Loucy (cell line): ENCODE data around the gene CTXN3.

Source experiments
- EZH2phosphoT487 ChIP-seq: fragments of 200-600 bp; IDR thresholded peaks from 2 replicates; pipeline ENCODE4 v1.6.1; 2018; ENCODE audit warnings: antibody characterized with exemption, mild to moderate bottlenecking, moderate library complexity, borderline replicate concordance
- TF ChIP-seq, protein P1 (sequence below): fragments of 200-600 bp; sonication (generic); conservative IDR thresholded peaks from 2 replicates; pipeline ENCODE4 v1.5.1; 2014; ENCODE audit warnings: mild to moderate bottlenecking, antibody characterized with exemption, low read length

DNA sequence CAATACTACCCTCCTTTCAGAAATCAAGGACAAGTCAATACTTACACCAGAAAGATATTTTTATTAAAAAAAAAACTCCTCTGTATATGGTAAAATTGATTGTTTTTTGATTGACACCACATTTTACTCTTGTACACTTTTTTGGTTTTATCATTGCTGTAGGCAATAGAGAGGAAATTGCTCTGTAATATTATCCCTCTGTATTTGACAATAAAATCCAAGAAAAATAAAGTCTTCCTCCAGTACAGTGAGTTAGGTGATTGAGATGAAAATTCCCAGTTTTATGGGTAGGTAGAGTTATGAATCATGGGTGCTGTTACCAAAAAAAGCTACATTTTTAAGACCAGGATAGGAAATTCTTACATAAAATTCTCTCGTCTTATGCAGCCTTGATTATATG, 31.7 kb downstream of the CTXN3 start:
- TF ChIP-seq, protein P1, sequence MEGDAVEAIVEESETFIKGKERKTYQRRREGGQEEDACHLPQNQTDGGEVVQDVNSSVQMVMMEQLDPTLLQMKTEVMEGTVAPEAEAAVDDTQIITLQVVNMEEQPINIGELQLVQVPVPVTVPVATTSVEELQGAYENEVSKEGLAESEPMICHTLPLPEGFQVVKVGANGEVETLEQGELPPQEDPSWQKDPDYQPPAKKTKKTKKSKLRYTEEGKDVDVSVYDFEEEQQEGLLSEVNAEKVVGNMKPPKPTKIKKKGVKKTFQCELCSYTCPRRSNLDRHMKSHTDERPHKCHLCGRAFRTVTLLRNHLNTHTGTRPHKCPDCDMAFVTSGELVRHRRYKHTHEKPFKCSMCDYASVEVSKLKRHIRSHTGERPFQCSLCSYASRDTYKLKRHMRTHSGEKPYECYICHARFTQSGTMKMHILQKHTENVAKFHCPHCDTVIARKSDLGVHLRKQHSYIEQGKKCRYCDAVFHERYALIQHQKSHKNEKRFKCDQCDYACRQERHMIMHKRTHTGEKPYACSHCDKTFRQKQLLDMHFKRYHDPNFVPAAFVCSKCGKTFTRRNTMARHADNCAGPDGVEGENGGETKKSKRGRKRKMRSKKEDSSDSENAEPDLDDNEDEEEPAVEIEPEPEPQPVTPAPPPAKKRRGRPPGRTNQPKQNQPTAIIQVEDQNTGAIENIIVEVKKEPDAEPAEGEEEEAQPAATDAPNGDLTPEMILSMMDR = no peak
- TF ChIP-seq EZH2phosphoT487 = no peak
